Brain microvascular endothelial cell (primary cell): ENCODE data around the gene TMEM200B.
"Not testable (repeated sequence)": the region's sequence is repeated elsewhere in the genome, so short reads cannot be mapped to it uniquely, and the experiment has no call there.

Source experiments
- DNase-seq: peaks from one replicate; pipeline ENCODE4 v3.0.0-alpha.2; 2020
- H3K27ac ChIP-seq: fragments of 250-450 bp; sonication (Bioruptor Pico); 2 replicates; pipeline ENCODE4 v1.5.1; 2020; ENCODE audit warnings: mild to moderate bottlenecking, moderate library complexity
- H3K27me3 ChIP-seq: fragments of 250-450 bp; sonication (Bioruptor Pico); replicated peaks from 2 replicates; pipeline ENCODE4 v1.5.1; 2020; ENCODE audit warnings: mild to moderate bottlenecking
- H3K36me3 ChIP-seq: fragments of 250-450 bp; sonication (Bioruptor Pico); replicated peaks from 2 replicates; pipeline ENCODE4 v1.5.1; 2020; ENCODE audit warnings: mild to moderate bottlenecking
- H3K4me3 ChIP-seq: 2 replicates; pipeline ENCODE4 v1.5.1; 2011; ENCODE audit warnings: low read depth, mild to moderate bottlenecking, control low read depth, low read length, moderate library complexity
- in situ Hi-C: cut with HindIII; loops from 2 replicates; pipeline ENCODE4 v1.10.0; 2017; ENCODE audit warnings: low sequenced_read_pairs, low pct_ligation_motif_present
- TF ChIP-seq, protein P1 (sequence below): IDR thresholded peaks from 2 replicates; pipeline ENCODE4 v1.5.1; 2011; ENCODE audit warnings: low read depth, mild to moderate bottlenecking, moderate library complexity, low read length, control low read depth, inconsistent platforms; ENCODE audit errors: missing control alignments

The TMEM200B gene

DNA sequence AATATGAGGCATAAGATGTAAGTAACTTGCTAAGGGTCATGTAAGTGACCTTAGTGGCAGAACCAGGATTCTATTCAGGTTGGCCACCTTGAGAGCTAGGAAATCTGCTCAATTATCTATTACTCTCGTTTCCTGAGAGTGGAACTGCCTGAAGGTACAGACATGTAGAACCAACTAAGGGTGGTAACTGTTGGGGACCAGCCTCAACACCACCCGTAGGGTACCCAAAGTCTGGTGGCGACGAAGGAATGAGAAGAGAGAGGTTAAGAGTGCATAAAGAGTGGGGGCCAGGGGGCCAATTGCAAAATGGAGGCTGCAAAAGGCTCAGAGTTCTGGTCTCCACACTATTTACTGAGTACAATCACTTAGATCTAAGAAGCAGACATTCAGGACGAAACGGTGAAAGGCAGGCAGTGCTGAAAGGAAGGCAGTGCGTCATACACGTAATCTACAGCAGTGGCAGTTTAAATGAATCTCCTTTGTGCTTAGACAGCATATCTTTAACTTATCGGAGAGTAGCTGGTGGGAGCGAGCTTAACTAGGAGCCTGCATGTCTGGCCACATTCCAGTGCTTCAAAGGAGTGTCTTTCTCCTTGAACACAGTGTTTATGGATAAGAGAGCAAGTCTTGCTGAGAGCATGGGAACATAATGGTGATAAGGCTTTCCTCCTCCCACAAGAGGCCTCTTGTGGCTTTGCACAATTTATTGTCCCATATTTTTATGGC is 33.0 kb upstream of the TMEM200B start:
- Histone ChIP-seq H3K27ac (peak overlapping the region; percentile 44), H3K4me3 (no peak overlapping the region), H3K27me3 (no peaks in the 10 kb centered on the region), H3K36me3 (peaks cover 57% of the 10 kb centered on the region)
- DNase-seq: peak; percentile 79
- in situ Hi-C loops: no loop called here
- TF ChIP-seq, protein P1, sequence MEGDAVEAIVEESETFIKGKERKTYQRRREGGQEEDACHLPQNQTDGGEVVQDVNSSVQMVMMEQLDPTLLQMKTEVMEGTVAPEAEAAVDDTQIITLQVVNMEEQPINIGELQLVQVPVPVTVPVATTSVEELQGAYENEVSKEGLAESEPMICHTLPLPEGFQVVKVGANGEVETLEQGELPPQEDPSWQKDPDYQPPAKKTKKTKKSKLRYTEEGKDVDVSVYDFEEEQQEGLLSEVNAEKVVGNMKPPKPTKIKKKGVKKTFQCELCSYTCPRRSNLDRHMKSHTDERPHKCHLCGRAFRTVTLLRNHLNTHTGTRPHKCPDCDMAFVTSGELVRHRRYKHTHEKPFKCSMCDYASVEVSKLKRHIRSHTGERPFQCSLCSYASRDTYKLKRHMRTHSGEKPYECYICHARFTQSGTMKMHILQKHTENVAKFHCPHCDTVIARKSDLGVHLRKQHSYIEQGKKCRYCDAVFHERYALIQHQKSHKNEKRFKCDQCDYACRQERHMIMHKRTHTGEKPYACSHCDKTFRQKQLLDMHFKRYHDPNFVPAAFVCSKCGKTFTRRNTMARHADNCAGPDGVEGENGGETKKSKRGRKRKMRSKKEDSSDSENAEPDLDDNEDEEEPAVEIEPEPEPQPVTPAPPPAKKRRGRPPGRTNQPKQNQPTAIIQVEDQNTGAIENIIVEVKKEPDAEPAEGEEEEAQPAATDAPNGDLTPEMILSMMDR: no peak

DNA sequence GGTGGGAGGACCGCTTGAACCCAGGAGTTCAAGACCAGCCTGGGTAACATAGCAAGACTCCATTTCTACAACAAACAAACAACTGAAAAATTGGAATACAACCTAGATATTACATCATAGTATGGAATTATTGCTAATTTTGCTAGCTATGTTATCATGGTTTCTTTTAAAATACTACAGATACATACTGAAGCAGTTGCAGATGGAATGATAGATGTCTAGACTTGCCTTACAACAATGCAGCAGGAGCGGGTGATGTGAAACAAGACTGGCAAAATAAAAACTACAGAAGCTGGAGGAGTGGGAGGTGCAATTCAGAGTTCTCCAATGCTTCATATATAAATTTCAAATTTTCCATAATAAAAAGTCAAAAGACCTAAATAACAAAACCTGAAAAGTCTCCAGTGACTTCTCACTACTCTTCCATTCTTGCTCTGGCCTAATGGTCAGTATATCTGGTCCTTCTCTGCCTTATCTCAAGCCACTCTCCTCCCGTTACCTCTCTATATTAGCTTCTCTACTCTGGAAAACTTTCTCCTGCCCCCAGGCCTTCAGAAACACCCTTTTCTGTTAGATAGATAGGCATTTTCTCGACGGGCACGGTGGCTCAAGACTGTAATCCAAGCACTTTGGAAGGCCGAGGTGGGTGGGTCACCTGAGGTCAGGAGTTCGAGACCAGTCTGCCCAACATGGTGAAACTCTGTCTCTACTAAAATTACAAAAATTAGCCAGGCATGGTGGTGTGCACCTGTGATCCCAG is 28.5 kb upstream of the TMEM200B start:
- H3K4me3 ChIP-seq: no peak overlapping the region
- H3K27ac ChIP-seq: no peak overlapping the region
- in situ Hi-C loops: no loop called here
- H3K36me3 ChIP-seq: peaks cover 76% of the 10 kb centered on the region
- no peaks in the 10 kb centered on the region for H3K27me3 ChIP-seq
- DNase-seq: no peak
- TF ChIP-seq, protein P1: no peak

DNA sequence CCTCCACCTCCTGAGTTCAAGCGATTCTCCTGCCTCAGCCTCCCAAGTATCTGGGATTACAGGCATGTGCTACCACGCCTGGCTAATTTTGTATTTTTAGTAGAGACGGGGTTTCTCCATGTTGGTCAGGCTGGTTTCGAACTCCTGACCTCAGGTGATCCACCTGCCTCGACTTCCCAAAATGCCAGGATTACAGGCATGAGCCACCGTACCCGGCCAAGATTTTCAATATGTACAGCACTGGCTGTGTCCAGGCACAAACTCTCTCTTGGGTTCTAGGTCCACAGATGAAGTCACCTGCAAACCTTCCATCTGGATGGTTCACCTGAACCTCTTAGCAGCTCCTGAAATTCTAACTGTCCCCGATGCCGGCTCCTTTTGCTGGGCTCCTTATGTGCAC is 26.6 kb upstream of the TMEM200B start:
- in situ Hi-C loops: not testable (repeated sequence)

DNA sequence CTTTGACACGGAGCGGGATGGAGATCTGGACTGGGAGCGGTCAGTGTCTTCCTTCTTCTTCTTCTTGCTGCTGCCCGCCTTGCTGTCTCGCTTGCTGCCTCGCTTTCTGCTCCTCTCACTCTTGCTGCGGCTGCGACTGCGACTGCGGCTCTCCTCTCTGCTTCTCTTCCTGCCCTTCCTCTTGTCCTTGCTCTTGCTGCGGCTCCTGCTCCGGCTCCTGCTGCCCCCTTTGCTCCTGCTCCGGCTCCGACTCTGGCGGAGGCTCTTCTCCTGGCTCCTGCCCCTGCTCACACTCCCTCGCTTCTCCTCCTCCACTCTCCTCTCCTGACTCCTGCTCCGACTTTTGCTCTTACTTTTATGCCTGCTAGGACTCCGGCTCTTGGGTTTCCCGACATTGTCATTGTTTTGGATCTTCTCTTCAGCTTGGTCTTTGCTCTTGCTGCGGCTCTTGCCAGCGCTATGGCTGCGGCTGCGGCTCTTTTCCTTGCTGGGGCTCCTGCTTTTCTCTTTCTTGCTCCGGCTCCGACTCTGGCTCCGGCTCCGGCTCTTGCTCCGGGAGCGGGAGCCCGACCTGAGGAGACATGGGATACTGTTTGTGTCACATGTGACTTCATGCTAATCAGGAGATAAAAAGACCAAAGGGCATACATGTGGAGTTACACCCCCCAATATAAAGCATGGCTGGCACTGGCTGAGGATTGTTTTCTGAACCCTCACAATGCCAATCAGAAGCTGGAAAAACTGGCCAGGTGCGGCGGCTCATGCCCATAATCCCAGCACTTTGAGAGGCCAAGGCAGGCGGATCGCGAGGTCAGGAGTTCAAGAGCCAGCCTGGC is 25.2 kb upstream of the TMEM200B start:
- no peaks in the 10 kb centered on the region for H3K27me3 ChIP-seq
- no peak overlapping the region for H3K4me3 ChIP-seq
- DNase-seq: no peak
- TF ChIP-seq, protein P1: no peak
- in situ Hi-C loops: no loop called here
- H3K27ac ChIP-seq: no peak overlapping the region
- peaks cover 66% of the 10 kb centered on the region for H3K36me3 ChIP-seq

More for the DNA sequence above, 26.6 kb upstream of the TMEM200B start:
- H3K36me3 ChIP-seq: peaks cover 77% of the 10 kb centered on the region
- not testable (repeated sequence) for H3K27ac ChIP-seq, DNase-seq, H3K27me3 ChIP-seq, H3K4me3 ChIP-seq

DNA sequence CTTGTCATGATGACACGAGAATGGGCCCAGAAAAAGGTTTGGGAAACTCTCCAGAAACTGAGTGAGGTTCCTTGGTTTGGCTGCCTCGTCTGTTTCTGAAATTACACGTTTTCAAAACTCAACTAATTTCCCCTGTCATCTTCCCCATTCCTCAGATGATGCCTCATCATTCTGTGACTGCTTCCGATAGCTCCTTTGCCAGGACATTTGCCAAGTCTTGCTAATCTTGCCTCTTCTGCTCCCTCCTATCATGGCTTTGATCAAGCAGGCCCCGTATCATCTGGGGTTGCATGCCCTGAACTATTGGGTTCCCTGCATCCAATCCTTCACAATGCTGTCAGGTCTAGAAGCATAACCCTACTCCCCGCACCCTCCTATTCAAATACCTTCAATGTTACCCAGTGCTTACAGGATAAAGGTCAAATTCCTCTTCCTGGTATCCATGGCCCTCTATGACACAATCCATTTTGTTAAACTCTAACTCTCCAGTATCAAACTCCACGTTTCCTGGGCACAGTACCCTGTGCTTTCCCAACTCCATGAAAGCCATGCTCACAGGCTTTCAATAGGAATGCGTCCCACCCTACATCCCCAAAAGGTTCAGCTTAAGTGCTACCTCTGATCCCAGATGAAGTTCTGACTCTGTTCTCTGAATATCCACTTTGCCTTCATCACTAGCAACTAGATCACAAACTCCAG is 22.2 kb upstream of the TMEM200B start:
- TF ChIP-seq, protein P1: no peak
- Histone ChIP-seq H3K27me3 (no peaks in the 10 kb centered on the region), H3K27ac (peak overlapping the region; percentile 75), H3K4me3 (no peak overlapping the region), H3K36me3 (peaks cover 44% of the 10 kb centered on the region)
- in situ Hi-C loops: no loop called here
- peak; percentile 73 for DNase-seq

DNA sequence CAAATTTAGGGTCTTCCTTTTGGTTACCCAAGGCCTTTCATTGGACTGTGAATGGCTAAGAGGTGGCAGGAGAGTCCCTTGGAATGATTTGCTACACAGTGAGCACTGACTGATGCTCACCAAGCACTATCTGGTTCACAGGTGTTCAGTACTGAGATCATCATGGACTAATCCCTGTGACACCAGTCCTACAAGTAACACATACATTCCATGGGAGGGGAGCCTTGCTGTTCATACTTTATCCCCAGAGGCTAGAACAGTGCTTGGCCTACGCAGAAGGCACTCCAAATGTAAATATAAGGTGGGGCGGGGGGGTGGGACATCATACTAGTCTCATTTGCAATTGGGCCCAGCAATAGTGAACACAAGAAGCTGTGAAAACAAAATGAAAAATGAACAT is 20.5 kb upstream of the TMEM200B start:
- DNase-seq: no peak
- in situ Hi-C loops: no loop called here
- Histone ChIP-seq H3K36me3 (peaks cover 31% of the 10 kb centered on the region), H3K27ac (no peak overlapping the region), H3K27me3 (no peaks in the 10 kb centered on the region), H3K4me3 (no peak overlapping the region)
- TF ChIP-seq, protein P1: no peak
